NCI-H510A treated with DMSO at 0.1 percent for 48 hours (cell line): ENCODE results near the gene SMCR8.
"Not testable (repeated sequence)": the region's sequence is repeated elsewhere in the genome, so short reads cannot be mapped to it uniquely, and the experiment has no call there.

Experiments used
- DNase-seq: peaks from one replicate; lab custom pipeline; 2025; lab: John Stamatoyannopoulos, UW

Gene SMCR8

DNA sequence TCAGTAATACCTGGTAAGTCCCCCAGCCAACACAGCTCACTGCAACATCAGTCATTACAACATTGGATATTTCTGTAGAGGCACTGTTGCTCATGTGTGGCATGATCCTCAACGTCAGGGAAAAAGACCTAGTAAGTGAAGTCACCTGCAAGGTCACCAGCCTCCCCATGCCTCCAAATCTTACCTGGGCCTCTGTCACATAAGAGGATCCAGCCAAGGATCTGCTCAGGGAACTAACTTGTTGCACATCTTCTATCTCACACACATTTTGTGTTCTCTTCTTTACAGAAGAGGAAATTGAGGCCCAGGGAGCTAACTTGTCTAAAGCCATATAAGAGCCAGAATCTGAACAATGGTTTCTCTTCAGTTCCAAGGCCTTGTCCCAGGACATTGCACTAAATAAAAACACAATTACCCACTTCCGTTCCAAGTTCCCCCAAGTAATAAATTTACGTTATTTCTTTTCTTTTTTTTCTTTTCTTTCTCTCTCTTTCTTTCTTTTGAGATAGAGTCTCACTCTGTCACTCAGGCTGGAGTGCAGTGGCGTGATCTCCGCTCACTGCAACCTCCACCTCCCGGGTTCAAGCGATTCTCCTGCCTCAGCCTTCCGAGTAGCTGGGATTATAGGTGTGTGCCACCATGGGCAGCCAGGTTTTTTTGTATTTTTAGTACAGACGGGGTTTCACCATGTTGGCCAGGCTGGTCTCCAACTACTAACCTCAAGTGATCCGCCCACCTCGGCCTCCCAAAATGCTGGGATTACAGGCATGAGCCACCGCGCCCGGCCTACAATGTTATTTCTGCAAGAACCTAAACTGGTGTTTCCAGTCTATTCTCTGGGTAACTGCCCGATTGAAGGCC lies 47.0 kb downstream of the SMCR8 start:
- DNase-seq, result no peak

DNA sequence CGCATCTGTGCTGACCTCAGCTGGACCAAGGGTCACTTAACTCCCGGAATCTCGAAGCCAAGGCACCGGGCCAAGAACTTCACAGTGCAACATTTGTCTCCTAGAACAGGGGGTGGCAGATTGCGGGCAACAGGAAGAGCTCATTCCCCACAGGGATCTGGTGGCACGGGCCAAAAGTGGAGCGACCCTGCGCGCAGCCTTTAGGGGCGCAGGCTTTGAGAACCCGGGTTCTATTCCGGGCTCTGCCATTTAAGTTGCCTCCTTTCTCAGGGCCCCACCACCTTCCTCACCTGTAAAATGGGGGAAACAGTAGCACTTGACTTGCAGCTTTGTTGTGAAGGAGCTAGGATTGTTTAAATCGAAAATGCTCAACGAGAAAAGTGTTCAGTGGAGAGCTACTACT lies 47.6 kb downstream of the SMCR8 start:
- peak; percentile 13 for DNase-seq

DNA sequence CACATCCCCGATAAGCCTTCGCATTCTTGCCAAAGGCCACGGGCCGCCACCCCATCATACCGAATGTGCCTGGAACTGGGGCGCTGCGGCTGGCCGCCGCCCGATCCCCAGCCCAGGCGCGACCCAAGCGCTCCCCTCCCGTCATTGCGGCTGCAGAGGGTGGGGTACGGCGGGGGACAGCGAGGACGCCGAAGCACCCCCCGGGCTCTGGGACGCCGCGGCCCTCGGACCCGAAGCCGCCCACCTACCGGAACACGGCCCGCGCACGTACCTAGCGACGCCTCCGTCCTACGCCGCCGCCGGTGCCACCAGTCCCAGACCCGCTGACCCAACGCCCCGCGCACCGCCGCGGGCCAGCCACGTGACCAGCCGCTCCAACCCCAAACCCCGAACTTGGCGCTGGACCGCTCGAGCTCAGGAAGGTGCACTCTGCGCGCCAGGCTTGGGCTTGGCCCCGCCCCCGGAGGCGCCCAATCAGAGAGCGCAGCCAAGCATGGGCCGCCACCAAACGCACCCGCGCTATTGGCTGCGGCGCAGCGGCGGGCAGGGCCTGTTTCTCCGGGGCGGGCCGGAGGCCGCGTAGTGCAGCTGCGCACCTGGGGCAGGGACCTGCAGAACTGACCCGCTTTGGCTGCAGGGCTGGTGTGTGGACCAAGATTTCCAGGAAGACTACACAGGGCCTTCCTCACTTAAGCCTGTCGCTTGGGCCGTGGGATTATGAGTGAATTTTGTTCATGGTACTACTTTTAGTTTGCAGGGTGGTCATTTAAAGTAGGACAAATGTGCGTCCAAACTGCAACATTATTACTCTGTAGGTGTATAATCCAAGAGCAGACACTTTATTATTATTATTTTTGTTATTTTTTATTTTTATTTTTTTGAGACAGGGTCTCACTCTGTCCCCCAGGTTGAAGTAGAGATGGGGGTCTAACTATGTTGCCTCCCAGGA lies 48.3 kb downstream of the SMCR8 start, which contains the start of gene SHMT1:
Gene SHMT1 (minus strand): TSS at position 450 of the 949 bp plus-strand sequence. CDS start 7,569 bp downstream, outside the sequence.
- peak; percentile 94 for DNase-seq

DNA sequence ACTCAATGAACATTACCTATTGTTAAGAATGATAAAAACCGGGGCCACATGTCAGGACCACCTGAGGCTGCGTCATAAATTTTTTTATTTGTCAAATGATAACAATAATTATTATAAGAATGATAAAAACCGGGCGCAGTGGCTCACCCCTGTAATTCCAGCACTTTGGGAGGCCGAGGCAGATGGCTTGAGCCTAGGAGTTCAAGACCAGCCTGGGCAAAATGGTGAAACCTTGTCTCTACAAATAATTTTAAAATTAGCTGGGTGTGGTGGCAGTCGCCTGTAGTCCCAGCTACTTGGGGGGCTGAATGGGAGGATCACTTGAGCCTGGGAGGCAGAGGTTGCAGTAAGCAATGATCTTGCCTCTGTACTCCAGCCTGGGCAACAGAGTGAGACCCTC lies 49.1 kb downstream of the SMCR8 start:
- DNase-seq, result no peak

DNA sequence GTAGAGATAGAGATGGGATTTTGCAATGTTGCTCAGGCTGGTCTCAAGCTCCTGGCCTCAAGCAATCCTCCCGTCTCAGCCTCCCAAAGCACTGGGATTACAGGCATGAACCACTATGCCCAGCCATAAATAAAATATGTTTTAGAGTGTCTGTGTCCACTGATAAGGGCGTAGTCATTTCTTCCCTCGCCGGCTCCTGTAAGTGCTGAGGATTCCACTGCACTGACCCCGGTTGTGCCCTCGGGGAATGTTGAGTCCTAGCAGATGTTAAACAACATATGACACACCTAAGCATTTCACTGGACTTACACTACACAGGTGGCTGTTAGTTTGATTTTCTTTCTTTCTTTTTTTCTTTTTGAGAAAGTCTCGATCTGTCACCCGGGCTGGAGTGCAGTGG lies 53.9 kb downstream of the SMCR8 start:
- no peak for DNase-seq

DNA sequence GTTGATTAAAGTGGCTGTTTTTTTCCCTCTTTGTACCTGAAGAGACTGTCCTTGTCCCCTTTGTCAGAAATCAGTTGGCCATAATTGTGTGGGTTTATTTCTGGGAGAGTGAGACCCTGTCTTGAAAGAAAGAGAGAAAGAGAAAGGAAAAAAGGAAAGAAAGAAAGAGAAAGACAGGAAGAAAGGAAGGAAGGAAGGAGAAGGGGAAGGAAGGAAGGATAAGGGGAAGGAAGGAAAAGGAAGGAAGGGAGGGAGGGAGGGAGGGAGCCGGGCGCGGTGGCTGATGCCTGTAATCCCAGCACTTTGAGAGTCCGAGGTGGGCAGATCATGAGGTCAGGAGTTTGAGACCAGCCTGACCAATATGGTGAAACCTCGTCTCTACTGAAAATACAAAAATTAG lies 55.7 kb downstream of the SMCR8 start:
- DNase-seq, result no peak

DNA sequence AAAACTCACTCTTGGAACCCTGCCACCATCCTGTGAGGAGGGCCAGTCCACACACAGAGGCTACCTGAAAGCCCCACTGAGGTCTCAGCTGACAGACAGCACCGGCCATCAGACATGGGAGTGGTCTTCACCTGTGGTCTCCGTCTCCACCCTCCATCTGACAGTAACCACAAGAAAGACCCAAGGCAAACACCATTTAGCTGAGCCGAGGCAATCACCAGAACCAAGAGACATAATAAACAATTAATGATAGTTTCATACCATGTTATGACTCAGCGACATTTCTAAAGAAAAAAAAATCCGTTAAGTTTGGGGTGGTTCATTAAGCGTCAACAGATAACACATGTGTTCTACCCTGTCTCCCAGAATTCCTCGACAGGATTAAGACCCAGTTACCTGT lies 56.4 kb downstream of the SMCR8 start:
- no peak for DNase-seq

DNA sequence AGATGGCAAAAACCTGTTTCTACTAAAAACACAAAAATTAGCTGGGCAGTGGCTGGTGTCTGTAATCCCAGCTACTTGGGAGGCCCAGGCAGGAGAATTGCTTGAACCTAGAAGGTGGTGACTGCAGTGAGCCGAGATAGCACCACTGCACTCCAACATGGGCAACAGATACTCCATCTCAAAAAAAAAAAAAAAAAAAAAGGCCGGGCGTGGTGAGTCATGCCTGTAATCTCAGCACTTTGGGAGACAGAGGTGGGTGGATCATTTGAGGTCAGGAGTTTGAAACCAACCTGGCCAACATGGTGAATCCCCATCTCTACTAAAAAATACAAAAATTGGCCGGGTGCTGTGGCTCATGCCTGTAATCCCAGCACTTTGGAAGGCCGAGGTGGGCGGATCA lies 58.1 kb downstream of the SMCR8 start:
- not testable (repeated sequence) for DNase-seq

DNA sequence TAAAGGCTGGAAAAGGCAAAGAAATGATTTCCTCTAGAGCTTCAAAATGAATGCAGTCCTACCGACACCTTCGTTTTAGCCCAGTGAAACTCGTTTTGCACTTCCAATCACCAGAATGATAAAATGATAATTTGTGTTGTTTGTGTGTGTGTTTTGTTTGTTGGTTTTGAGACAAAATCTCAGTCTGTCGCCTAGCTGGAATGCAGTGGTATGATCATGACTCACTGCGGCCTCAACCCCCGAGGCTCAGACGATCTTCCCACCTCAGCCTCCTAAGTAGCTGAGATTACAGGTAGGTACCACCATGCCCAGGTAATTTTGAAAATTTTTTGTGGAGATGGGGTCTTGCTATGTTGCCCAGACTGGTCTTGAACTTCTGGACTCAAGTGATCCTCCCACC lies 59.1 kb downstream of the SMCR8 start:
- no peak for DNase-seq
